Measurements from ENCODE around the gene RTL10. TPM values are rescaled to one million over a fixed set of nuclear protein-coding genes. Genes with fewer than 3 reads are reported as not detected.

Gene RTL10
- total RNA-seq, 1 donor from 2014 or later, result 29.2 TPM

GRCh38 chr22:19810381-19811201, 44.1 kb downstream of the RTL10 start:
- no peak for DNase-seq (ENCODE audit: low read depth, low spot score)

DNA sequence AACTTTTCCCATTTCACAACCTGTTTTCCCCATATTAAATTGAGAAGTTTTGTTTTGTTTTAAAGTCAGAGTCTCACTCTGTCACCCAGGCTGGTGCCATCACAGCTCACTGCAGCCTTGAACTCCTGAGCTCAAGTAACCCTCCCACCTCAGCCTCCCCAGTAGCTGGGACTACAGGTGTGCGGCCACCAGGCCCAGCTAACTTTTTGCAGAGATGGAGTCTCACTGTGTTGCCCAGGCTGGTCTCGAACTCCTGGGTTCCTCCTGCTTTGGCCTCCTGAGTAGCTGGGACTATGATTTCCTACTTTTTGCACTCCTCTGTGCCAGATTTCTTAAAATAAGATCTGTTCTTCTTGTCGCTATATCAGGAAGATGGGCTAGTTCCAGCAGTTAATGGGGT, 44.9 kb downstream of the RTL10 start:
- DNase-seq (ENCODE audit: low read depth, low spot score), result no peak

- no peak for DNase-seq (ENCODE audit: low read depth, low spot score)
Observed at GRCh38 chr22:19808873-19809478, 45.7 kb downstream of the RTL10 start.

DNA sequence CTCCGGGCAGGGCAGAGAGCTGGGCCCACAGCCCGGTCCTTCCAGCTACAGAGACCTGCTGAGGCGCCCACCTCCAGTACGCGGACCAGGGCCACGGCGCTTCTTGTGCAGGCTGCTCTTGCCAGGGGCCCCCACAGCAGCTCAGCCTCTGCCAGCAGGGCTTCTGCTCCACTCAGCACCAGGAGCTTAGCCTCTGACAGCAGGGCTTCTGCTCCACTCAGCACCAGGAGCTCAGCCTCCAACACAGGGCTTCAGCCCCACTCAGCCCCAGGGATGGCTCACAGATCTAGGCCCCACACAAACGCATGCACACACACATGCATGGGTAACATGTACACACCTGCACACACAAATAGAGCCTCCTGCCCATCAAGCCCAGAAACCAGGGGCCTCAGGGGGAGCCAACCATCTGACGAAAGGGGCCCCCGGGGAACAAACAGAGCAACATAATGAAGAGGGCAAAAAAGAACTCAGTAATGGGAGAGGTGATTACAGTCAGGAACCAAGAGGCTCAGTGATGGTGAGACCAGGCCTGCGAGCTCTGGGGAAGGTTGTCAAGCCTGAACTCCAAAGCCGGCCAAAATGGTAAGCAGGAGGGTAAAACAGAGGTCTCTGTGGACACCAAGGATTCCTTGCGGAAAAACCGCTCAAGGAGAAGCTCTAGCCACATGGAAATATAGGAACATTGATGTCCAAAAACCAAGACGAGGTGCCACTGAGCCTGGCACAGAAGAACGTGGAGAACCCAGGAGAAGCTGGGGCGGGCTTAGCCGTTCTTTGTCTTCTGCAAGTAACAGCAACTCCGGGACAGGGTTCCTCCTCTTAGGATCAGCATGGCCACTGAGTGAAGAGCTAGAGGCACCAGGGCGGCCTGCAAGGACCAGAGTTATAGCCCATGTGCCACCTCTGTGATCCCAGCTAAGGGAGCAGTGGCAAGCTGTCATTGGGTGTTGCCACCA, 46.5 kb downstream of the RTL10 start:
- DNase-seq (ENCODE audit: low read depth, low spot score), result no peak

DNA sequence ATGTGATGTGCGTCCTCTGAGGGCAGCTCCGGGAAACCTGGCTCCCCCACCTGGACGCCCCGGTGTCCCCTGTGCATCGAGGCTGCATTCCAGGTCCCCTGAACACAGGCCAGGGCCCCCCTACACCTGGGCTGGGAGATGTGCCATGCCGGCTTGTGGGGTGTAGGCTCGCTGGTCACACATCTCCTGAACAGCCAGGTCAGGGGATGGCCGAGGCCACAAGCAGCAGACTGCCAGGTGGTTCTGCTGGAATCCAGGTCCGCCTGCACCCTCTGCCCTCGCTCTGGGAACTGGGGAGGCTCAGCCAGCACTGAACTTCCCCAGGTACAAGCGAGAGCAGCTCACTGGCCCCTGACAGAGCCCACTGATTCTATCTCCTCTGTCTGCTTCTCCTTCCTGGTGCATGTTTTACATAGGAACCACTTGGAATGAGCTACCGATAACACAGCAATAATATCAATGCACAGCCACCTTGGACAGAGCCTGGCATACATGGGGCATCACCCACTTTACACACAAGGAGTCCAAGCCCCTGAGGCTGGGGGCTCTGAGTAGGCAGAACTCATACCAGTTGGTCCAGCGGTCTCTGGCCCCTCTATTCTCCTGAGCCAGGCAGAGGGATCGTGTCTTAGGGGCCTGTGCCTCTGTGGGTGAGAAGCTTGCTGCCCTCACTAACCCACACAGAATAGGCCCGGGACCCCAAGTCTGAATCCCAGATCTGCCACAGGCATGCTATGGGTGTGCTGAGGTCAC, 47.3 kb downstream of the RTL10 start:
- no peak for DNase-seq (ENCODE audit: low read depth, low spot score)

DNA sequence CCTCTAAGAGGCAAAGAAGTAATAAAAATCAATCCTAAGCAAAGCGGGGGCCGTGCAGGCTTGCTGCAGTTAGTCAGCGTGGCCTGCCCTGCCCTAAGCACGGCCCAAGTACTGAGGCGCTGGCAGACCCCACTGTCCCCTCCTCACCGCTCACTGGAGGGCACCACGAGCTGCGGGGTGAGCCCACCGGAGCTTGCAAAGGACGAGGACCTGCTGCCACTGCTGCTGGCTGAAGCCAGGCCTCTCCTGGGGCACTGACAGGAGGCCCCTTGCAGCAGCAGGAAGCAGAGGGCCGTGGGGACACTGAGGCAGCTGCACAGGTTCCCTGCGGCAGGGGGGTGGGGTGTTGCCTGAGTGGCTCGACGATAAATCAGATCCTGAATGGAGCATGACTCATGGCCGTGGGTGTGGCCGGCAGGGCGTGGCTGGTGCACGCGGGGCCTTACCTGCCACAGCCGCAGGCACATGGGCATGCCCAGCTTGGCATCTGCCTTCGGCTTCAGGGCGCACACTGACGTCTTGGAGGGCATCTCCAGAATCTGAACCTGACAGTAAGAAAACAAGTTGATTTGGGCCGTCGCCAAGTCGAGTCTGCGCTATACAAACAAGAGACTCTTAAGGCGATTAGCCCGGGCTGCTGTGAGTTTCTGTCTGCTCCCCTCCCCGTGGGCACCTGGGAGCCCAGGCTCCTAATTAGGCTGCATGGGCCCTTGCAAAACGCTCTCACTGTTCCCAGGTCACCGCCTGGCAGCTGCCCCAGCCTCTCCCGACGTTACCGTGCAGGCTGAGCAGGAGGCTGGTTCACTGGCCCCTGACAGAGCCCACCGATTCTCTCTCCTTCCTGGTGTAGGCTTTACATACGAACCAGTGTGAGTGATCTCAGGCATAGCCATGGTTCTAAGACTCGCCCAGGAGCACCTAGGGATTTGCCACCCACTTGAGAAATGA, 48.2 kb downstream of the RTL10 start:
- DNase-seq (ENCODE audit: low read depth, low spot score), result no peak

DNA sequence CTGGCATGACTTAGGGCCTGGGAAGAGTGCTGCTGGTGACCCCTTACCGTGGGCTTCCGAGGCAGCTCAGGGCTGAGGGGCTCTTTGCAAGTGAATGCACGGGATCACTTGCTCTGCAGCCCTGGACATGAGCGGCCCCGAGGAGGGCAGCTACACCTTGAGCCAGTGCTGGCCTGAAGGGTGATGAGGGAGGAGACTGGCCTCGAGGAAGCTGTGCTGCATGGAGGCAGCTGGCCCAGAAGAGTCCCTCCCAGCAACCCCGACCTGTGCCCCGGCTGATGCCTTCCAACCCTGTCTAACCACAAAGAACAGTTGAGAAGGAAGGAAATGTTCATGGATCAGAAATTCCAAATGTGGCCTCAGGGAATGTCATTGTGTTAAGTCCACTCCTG, 48.9 kb downstream of the RTL10 start:
- no peak for DNase-seq (ENCODE audit: low read depth, low spot score)

Other genes with a start within 250 kb of the RTL10 start
- gene SEPTIN5, start 140.4 kb downstream of the RTL10 start, total RNA-seq, result 11.1 and 11.8 TPM in 2 replicates
- 0.79 and 1.1 TPM in 2 replicates for gene GP1BB, start 131.3 kb downstream of the RTL10 start, total RNA-seq
- gene TBX1, start 94.1 kb downstream of the RTL10 start, total RNA-seq, result 0.71 and 6.5 TPM in 2 replicates
- 11.1 and 14.6 TPM in 2 replicates for gene GNB1L, start within 50 bp of the RTL10 start, total RNA-seq
- gene COMT, start 86.9 kb upstream of the RTL10 start, total RNA-seq, result 254 and 326 TPM in 2 replicates
- gene TXNRD2, start 86.9 kb upstream of the RTL10 start, total RNA-seq, result 67.5 and 73.7 TPM in 2 replicates
- gene ARVCF, start 161.9 kb upstream of the RTL10 start, total RNA-seq, result 52.8 and 79.3 TPM in 2 replicates
- 36.4 and 72.1 TPM in 2 replicates for gene TANGO2, start 166.2 kb upstream of the RTL10 start, total RNA-seq
- gene DGCR8, start 225.4 kb upstream of the RTL10 start, total RNA-seq, result 35.9 and 40.9 TPM in 2 replicates